HG03280 (cell line): Measurements from ENCODE around the gene SLC25A15.

Source experiments
- ATAC-seq: cut with Tn5 transposase; IDR thresholded peaks from one replicate; pipeline ENCODE4 v1.9.1; 2021; ENCODE audit warnings: mild to moderate bottlenecking, moderate library complexity; ENCODE audit not compliant: unreplicated experiment

Gene SLC25A15

DNA sequence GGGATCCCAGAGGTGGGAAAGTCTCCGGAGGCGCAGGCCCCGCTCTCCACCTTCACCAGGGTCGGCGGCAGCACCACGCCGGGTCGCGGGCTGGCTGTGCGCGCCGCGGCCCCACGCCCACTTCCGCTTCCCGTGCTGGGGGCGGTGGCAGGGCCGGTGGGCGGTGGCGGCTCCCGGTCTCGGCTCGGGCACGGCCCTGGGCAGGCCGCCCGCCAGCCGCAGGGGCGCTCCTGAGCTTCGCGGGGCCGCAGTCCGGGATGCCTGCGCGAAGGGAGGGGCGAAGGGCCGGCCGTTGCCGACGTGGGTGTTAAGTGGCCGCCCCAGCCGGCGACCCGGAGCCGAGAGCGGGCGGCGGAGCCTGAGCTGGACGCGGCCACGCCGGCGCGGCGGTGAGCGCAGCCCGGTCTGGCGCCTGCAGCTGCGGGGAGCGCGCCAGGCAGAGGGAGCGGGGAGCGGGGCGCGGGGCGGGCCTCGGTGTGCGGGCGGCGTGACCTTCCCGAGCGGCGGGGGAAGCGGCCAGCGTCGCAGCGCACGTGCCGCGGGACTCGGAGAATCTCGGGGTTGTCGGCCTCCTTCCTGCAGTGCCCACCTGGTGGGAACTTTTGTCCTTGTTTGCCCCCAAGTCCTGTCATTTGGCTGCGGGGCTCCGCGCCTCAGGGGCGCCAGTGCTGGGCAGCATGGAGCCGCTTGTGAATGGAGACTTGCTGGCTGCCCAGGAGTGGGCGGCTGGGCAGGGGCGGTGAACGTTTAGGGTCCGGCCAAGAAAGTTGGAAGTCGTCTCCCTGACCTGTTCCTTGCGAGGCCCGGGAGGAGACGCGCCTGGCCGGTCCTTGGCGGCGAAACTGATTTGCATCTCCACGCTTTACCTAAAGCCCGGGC is at the start of gene SLC25A15:
Gene SLC25A15 (plus strand): TSS at position 337 of the 879 bp plus-strand sequence. CDS start 3,616 bp downstream, outside the sequence.
- peak; percentile 80 for ATAC-seq

DNA sequence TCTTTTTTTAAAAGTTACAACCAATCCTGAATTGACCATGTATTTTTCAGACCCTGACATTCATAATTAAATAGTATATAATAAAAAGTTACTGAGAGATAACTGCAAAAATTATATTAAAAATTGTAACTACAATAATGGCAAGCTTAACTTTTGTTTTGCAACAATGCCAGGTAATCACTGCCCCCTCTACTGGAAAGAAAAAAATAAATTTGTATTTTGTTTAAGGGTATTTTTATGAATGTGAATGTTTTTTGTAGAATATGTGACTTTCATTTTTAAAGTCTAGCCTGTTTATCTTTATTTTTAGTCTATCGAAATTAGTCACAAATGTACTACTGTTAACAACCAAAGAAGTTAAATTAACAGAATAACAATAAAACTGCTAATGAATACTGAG is 40.1 kb upstream of the SLC25A15 start:
- no peak for ATAC-seq

DNA sequence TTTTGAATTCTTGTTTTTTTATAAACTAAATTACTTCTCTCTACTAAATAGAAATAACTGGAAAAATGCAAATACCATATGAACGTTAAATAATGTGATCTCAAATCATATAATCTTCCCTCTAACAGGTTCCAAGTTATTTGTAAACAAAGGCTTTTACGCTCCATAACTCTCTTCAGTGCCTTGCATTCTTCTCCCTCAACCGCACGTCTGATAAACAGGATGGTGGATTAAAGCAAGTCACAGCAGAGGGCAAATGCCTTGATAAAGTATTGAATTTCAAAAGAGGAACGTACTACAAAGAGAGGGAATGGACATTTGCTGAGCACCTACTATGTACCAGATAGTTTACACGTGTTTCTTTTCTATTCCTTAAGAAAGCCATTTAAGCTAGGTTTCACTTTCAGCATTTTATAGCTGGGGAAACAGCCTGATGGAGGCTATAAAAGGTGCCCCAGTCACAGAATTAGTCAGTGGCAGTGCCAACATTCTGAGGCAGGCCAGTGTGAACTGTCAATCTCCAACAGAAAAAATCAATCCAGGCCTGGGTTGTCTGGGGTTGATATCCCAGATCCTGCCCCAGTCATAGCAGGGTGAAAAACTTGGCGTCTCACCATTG is 34.2 kb upstream of the SLC25A15 start:
- ATAC-seq: no peak

DNA sequence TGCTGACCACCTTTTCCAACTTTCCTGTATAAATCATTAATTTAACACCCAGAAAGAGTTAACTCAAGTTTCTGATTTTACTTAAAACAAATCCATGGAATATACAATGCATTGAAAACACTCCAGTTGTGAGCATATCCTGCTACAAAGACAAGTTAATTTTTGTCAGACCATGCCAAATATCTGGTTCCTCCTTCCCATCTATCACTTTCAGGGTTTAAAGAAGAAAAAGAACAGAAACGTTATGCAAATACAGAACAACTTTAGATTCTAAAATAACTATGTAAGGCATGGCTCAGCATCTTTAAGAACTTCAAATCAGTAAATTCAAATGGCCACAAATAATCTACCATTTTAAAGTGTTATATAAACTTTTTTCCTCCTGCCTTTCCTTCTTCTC is 33.4 kb upstream of the SLC25A15 start:
- ATAC-seq: no peak

DNA sequence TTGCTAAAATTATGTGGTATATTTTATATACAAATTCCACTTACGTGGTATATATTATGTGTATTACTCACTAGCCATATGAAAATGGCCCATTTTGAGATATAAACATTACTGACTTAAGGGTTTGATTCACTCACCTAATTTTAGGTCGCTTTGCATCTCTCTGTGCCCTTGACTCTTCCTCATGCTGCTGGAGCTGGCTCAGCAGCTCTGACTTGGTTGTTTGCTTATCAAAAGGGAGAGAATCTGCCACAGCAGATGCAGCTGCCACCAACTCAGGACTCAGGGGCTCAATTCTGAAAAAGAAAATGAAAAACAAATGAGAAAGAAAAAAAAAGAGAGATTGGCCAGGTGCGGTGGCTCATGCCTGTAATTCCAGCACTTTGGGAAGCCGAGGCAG is 30.6 kb upstream of the SLC25A15 start:
- no peak for ATAC-seq

DNA sequence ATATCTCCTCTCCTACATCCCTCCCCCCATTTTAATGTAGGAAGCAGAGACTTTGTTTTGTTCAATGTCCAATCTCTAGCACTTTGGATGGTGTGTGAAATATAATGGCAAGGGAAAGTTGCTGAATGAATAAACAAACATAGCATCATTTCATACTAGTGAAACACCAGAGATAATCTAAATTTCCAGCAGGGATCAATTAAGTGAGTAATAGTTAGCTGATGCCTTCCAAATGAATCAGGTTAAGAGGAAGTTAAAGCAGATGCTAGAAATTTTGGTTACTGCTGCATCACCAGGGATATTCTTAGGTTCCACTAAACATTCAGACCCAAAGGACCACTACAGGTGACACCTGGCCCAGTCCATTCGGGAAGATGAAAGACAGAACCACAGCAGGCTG is 26.6 kb upstream of the SLC25A15 start:
- no peak for ATAC-seq

DNA sequence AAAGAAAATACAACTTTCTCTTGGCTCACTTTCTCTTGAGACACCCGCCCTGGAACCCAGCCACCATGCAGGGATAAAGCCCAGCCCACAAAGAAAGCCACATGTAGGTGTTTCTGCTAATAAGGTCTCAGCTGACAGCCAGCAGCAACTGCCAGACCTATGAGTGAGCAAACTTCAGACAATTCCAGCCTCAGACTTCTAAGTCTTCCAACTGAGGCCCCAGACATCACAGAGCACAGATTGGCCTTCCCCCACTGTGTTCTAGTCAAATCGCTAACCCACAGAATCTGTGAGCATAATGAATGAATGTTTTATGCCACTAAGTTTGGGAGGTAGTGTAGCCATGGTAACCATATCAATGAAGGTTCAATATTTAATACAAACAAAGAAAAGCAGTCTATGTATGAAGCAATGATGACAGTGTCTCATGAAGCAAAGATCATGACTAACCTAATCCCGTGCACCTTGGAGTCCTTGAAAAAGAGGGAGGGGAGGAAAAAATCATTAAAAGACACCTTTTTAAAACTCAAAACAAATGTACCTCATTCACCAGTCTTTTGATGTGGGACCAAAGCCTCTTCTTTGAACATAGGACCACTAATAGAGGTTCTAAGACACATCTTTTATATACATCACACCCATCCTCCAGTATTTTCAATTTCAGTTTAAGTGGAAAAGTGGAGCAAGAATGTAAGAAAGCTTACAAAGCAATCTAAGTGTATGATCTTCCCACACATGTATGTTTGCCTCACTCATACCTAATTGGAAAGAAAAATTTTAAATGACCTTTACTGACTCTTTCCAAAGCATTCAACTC is 24.6 kb upstream of the SLC25A15 start:
- no peak for ATAC-seq

DNA sequence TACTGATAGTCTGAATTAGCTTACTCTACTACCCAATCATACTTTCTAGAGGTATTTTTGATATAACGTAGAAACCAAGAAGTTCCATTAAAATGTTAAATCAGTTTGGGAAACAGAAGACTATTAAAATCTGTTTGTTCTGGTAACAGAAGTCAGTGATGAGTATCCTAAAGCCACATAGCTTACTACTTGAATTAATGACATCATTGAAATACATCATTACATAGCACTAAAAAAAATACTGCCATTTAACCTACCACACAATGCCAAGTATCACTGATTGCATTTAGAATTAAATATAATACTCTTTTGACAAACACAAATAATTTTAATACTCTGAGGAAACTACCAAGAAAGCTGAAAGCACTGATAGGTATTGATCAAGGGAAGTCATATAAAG is 23.8 kb upstream of the SLC25A15 start:
- no peak for ATAC-seq

DNA sequence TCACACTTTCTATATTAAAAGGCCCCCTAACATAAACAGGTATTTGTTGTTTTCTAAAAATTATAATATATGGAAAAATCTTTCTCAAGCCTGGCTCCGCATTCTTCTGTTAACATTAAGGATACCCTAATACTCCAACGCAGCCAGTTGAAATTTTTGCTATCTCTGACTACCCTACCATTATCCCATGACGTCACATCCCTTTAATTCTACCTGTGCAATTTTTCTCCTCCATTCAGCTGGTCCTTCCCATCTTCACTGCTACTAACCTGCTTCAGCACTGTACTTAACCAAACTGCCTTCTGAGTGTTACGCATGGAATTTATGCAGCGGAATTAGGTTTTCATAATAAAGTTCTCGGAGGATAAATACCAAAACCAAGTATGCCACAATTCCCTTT is 19.4 kb upstream of the SLC25A15 start:
- ATAC-seq: no peak

DNA sequence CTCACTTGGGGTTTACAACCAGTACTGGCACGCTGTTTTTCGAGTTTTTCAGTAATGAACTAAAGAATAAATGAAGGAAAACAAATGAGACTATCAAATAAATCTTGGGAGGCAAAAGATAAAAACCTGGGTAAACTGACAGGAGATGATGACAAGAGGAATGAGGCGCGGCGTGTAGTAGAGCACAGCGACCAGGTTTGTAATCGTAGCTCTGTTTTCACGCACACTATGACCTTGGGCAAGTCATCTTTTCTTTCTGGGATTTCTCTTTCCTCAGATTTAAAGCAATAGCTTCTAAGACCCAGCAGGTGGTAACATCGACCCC is 18.8 kb upstream of the SLC25A15 start:
- no peak for ATAC-seq

DNA sequence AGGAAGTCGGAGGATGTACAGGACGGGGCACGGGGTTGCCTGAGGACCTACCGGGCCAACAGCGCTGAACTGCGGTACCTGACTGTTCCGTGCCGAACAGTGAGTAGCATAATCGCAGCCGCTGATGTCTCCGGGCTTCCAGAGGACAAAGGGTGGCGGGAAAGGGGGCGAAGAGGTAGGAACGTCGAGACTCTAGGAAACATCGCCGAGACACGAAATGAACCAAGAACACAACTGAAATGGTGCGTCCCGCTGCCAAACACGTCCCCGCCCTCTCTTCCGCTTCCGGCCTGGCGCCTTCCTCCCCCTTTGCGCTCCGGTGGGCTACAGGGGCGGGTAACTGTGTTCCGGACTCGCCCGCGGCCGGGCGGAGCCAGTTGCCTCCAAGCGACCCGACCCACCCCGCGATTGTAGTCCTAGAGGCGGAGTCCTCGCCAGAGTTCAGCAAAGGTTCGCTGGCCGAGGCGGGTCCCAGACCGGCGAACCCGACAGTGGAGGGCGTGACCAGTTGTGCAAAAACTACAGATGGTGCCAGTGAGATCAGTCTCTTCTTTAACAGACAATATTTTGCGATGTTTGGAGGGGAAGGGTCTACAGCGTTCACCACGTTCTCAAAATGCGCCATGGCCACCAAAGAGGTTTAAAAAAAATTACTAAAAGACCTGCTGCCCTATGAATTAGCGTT is 18.3 kb upstream of the SLC25A15 start, which contains the start of gene MRPS31:
Gene MRPS31 (minus strand): TSS at position 257 of the 685 bp plus-strand sequence. CDS start 54 bp downstream, at position 203.
- peak; percentile 98 for ATAC-seq

DNA sequence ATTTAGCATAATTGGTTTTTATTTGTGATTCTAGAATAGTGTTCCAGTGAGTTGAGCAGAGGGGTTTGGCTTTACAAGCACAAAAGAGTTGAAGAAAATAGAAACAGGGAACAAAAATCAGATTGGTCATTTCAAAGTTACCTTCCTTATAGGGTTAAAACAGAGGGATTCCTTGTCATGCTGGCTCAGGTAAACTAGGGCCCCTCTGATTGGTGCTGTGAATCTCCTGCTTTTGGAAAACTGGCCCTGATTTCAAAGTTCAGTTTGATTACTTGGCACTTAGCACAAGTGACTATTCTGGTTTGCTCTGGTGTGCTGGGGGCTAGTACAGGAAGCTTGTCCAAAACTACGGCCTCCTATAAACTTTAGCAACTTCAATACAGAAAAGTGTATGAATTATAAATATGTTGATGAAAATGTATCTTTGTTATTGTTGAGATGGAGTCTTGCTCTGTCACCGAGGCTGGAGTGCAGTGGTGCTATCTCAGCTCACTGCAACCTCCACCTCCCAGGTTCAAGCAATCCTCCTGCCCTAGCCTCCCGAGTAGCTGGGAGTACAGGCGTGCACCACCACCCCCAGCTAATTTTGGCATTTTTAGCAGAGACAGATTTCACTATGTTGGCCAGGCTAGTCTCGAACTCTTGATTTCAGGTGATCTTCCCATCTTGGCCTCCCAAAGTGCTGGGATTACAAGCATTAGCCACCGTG is 16.5 kb upstream of the SLC25A15 start:
- no peak for ATAC-seq

DNA sequence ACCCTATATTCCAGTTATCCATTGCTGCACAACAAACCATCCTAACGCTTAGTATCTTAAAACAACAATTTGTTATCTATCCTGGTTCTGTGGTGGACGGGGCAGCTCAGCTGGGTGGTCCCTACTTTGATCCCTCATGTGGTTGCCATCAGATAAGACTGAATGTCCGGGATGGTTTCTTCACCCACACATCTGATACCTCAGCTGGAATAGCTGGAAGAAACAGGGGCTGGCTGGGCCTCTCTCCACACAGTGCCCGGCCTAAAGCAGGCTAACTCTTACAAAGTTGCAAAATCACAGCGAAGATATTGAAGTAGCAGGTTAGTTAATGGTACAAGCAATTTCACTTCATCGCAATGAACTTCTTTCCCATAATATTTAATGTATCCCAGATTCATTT is 14.7 kb upstream of the SLC25A15 start:
- ATAC-seq: no peak

DNA sequence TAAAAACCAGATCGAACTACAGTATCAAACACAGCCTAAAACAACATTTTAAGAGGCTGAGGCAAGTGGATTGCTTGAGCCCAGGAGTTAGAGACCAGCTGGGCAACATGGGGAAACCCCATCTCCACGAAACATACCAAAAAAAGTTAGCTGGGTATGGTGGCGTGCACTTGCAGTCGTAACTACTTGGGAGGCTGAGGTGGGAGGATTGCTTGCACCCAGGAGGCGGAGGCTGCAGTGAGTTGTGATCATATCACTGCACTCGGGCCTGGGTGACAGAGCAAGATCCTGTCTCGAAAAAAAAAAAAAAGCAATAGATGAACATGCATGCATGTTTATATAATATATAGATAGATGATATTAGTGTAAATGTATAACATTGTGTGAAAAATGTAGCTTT is 13.2 kb upstream of the SLC25A15 start:
- ATAC-seq: no peak

DNA sequence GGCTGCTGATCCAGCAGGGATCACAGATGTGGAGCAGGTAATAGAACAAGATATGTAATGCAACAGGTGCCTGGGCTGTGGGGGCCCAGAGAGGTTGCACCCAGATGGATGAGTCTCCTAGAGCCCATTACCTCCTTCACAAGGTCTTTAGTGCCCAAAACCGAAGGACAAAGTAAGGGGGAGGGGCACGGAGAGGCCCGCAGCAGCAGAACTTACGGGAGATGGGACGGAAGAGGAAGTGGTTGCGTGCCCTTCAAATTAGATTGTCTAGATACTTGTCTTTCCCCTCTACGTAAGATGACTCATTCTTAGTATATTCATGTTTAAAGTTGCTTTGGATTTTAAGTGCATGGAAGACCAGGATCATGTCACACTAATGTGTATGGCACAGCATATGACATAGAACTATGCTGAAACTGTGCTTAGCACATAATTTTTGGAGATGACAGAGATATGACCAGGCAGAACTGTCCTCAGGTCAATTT is 12.7 kb upstream of the SLC25A15 start:
- peak; percentile 42 for ATAC-seq

DNA sequence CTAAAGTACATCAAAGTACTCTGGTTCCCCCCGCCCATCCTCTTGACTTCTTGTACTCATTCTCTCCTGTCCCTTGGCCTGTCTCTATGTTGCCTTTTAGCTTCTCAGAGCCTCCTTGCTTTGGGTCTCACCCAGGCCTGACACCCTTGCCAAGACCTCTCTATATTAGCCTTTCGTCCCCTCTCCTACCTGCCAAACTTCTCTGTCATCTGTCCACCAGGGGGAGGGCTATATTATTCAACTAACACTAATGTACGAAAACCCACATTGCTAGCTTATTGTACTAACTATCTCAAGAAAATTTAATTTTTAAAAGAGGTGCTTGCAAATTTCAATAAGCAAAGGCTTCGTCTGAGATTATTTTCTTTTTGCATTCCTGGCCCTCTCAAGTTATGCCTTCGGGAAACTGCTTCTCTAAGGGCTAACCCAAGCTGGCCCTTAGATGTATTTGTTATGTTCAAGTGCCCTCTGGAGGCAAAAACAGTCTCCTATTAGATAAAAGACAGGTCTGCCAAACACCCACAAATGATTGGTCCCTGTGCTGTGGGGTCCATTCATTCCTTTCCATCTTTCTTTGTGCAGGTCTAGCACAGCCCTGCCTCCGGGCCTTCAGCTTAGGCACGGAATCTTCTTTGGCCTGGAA is 12.1 kb upstream of the SLC25A15 start:
- peak; percentile 85 for ATAC-seq

DNA sequence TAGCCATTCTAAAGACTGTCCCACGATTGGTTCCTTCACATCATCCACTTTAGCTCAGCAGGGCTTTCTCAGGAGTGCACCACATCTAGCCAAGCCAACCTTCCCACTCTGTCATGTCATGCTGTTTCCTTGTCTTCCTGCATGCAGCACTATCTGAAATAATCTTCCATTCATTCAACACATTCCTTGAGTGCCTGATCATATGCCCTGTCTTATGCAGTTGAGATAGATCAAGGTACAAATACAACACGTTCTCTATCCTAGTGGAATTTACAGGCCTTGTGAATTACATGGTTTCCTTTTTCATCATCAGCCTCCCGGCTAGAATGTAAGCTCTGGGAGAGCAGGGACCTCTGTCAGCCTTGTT is 11.6 kb upstream of the SLC25A15 start:
- no peak for ATAC-seq

DNA sequence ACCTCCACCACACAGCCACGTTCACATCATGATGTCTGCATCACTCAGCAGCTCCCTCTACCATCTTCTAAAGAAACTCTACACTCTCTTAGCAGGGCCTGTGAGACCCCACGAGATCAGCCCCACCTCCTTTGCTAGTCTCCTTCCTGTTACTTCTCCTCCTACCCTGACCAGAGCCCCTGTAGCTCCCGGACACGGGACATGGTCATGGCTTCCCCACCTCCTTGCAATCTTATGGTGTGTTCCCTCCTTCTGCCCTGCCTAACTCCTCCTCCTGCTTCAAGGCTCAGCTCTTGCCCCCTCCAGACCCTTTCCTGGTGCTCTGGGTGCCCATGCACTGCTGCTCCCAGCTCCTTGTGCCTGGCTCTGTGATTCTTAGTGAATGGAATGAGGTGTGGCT is 10.4 kb upstream of the SLC25A15 start:
- ATAC-seq: no peak

DNA sequence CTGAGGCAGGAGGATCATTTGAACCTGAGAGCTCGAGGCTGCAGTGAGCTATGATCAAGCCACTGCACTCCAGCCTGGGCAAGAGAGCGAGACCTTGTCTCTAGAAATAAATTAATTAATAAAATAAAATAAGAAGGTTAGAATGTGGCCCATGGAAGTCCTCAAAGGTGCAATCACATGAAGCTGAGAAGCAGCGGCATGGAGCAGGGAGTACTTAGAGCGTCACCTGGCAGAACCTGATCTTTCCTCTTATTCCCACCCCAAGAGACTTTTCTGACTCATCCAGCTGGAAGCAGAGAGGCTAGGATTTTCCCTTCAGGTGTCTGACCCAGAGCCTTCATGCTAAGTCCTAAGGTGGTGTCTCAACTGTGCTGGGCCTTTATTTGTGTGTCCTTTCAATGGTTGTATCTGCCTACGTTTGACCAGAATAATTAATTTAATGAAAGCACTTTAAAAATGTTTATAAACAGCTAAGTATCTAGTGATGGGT is 9.6 kb upstream of the SLC25A15 start:
- no peak for ATAC-seq
